ES-I3 (cell line): Measurements from ENCODE around the gene GGT6.

Experiments used
- H3K36me3 ChIP-seq: 2 replicates; pipeline ENCODE4 v1.6.1; 2013; ENCODE audit warnings: mild to moderate bottlenecking, low read length, control low read depth, moderate library complexity; ENCODE audit not compliant: insufficient read depth
- H3K4me1 ChIP-seq: 2 replicates; pipeline ENCODE4 v1.6.1; 2013; ENCODE audit warnings: mild to moderate bottlenecking, control low read depth, low read length; ENCODE audit not compliant: insufficient read depth
- H3K9ac ChIP-seq: 2 replicates; pipeline ENCODE4 v1.6.1; 2013; ENCODE audit warnings: low read depth, mild to moderate bottlenecking, low read length, moderate library complexity
- H3K9me3 ChIP-seq: 2 replicates; pipeline ENCODE4 v1.6.1; 2013; ENCODE audit warnings: mild to moderate bottlenecking, low read length, moderate library complexity; ENCODE audit not compliant: control insufficient read depth, insufficient read depth

The GGT6 gene

GRCh38 chr17:4527566-4528125 lies 32.7 kb downstream of the GGT6 start:
- H3K36me3 ChIP-seq = no peaks in the 10 kb centered on the region
- no peaks in the 10 kb centered on the region for H3K4me1 ChIP-seq
- H3K9ac ChIP-seq = no peak overlapping the region
- no peaks in the 10 kb centered on the region for H3K9me3 ChIP-seq

GRCh38 chr17:4527134-4527533 lies 33.2 kb downstream of the GGT6 start:
- no peak overlapping the region for H3K9ac ChIP-seq
- no peaks in the 10 kb centered on the region for H3K9me3 ChIP-seq

GRCh38 chr17:4525691-4526397 lies 34.5 kb downstream of the GGT6 start:
- no peak overlapping the region for H3K9ac ChIP-seq
- H3K4me1 ChIP-seq = no peaks in the 10 kb centered on the region
- H3K36me3 ChIP-seq = no peaks in the 10 kb centered on the region
- no peaks in the 10 kb centered on the region for H3K9me3 ChIP-seq

More at GRCh38 chr17:4527134-4527533, 33.2 kb downstream of the GGT6 start:
- H3K36me3 ChIP-seq = no peaks in the 10 kb centered on the region
- H3K4me1 ChIP-seq = no peaks in the 10 kb centered on the region

GRCh38 chr17:4523946-4524345 lies 36.4 kb downstream of the GGT6 start:
- H3K36me3 ChIP-seq = no peaks in the 10 kb centered on the region
- no peaks in the 10 kb centered on the region for H3K9me3 ChIP-seq
- H3K9ac ChIP-seq = no peak overlapping the region
- H3K4me1 ChIP-seq = no peaks in the 10 kb centered on the region; the same call in 1 of the 2 replicates

GRCh38 chr17:4522661-4523060 lies 37.7 kb downstream of the GGT6 start:
- no peaks in the 10 kb centered on the region; the same call in 1 of the 2 replicates for H3K4me1 ChIP-seq
- H3K9me3 ChIP-seq = no peaks in the 10 kb centered on the region
- H3K9ac ChIP-seq = no peak overlapping the region
- H3K36me3 ChIP-seq = no peaks in the 10 kb centered on the region

GRCh38 chr17:4520894-4521600 lies 39.3 kb downstream of the GGT6 start:
- H3K36me3 ChIP-seq = no peaks in the 10 kb centered on the region
- H3K9me3 ChIP-seq = no peaks in the 10 kb centered on the region
- H3K9ac ChIP-seq = no peak overlapping the region
- H3K4me1 ChIP-seq = no peaks in the 10 kb centered on the region; the same call in 1 of the 2 replicates

- H3K9me3 ChIP-seq = no peaks in the 10 kb centered on the region
These were observed 40.1 kb downstream of the GGT6 start for GRCh38 chr17:4520060-4520893.

GRCh38 chr17:4519361-4519788 lies 41.0 kb downstream of the GGT6 start:
- Histone ChIP-seq H3K9me3 (no peaks in the 10 kb centered on the region), H3K36me3 (no peaks in the 10 kb centered on the region), H3K4me1 (no peaks in the 10 kb centered on the region; the same call in 1 of the 2 replicates), H3K9ac (no peak overlapping the region)

More at GRCh38 chr17:4520060-4520893, 40.1 kb downstream of the GGT6 start:
- no peaks in the 10 kb centered on the region; the same call in 1 of the 2 replicates for H3K4me1 ChIP-seq
- no peak overlapping the region for H3K9ac ChIP-seq
- H3K36me3 ChIP-seq = no peaks in the 10 kb centered on the region

GRCh38 chr17:4518901-4519300 lies 41.5 kb downstream of the GGT6 start:
- H3K36me3 ChIP-seq = no peaks in the 10 kb centered on the region
- no peak overlapping the region for H3K9ac ChIP-seq
- peaks cover 3% of the 10 kb centered on the region; the same call in 1 of the 2 replicates for H3K4me1 ChIP-seq
- H3K9me3 ChIP-seq = no peaks in the 10 kb centered on the region

GRCh38 chr17:4516735-4517134 lies 43.6 kb downstream of the GGT6 start:
- Histone ChIP-seq H3K36me3 (no peaks in the 10 kb centered on the region), H3K4me1 (peaks cover 3% of the 10 kb centered on the region; the same call in 1 of the 2 replicates), H3K9ac (no peak overlapping the region), H3K9me3 (no peaks in the 10 kb centered on the region)

- H3K4me1 ChIP-seq = peaks cover 3% of the 10 kb centered on the region; the same call in 1 of the 2 replicates
These were observed 44.9 kb downstream of the GGT6 start for GRCh38 chr17:4515501-4515900.

GRCh38 chr17:4514779-4515178 lies 45.6 kb downstream of the GGT6 start:
- no peaks in the 10 kb centered on the region for H3K9me3 ChIP-seq
- H3K4me1 ChIP-seq = peaks cover 3% of the 10 kb centered on the region; the same call in 1 of the 2 replicates
- no peaks in the 10 kb centered on the region for H3K36me3 ChIP-seq
- H3K9ac ChIP-seq = no peak overlapping the region

More at GRCh38 chr17:4515501-4515900, 44.9 kb downstream of the GGT6 start:
- H3K36me3 ChIP-seq = no peaks in the 10 kb centered on the region
- no peak overlapping the region for H3K9ac ChIP-seq
- H3K9me3 ChIP-seq = no peaks in the 10 kb centered on the region

- Histone ChIP-seq H3K36me3 (no peaks in the 10 kb centered on the region), H3K9me3 (no peaks in the 10 kb centered on the region), H3K4me1 (peaks cover 3% of the 10 kb centered on the region; the same call in 1 of the 2 replicates), H3K9ac (no peak overlapping the region)
These were observed 46.2 kb downstream of the GGT6 start for GRCh38 chr17:4514206-4514605.
